Measurements from ENCODE around the gene GRM8.
"Not testable (repeated sequence)": the region's sequence is repeated elsewhere in the genome, so short reads cannot be mapped to it uniquely, and the experiment has no call there.

GRM8 gene

GRCh38 chr7:127021857-127022256 is 230.9 kb downstream of the GRM8 start:
- DNase-seq: no peak

GRCh38 chr7:127021019-127021738 is 231.6 kb downstream of the GRM8 start:
- no peak for DNase-seq

- no peak for DNase-seq
Measured at GRCh38 chr7:127018889-127019288, 233.9 kb downstream of the GRM8 start.

- DNase-seq: no peak
Measured at GRCh38 chr7:127017196-127017595, 235.5 kb downstream of the GRM8 start.

- no peak for DNase-seq
Measured at GRCh38 chr7:127000725-127001124, 252.0 kb downstream of the GRM8 start.

- no peak for DNase-seq
Measured at GRCh38 chr7:126996659-126997058, 256.1 kb downstream of the GRM8 start.

GRCh38 chr7:126993626-126994213 is 259.0 kb downstream of the GRM8 start:
- no peak for DNase-seq

GRCh38 chr7:126988022-126988421 is 264.7 kb downstream of the GRM8 start:
- DNase-seq: no peak

- DNase-seq: no peak
Measured at GRCh38 chr7:126979722-126980121, 273.0 kb downstream of the GRM8 start.

- DNase-seq: no peak
Measured at GRCh38 chr7:126978865-126979264, 273.9 kb downstream of the GRM8 start.

- no peak for DNase-seq
Measured at GRCh38 chr7:126973066-126973465, 279.7 kb downstream of the GRM8 start.

- no peak for DNase-seq
Measured at GRCh38 chr7:126972571-126972970, 280.2 kb downstream of the GRM8 start.

GRCh38 chr7:126959649-126960048 is 293.1 kb downstream of the GRM8 start:
- DNase-seq: no peak

- no peak for DNase-seq
Measured at GRCh38 chr7:126958367-126958766, 294.4 kb downstream of the GRM8 start.

- no peak for DNase-seq
Measured at GRCh38 chr7:126957443-126957842, 295.3 kb downstream of the GRM8 start.

GRCh38 chr7:126953461-126953860 is 299.3 kb downstream of the GRM8 start:
- no peak for DNase-seq

GRCh38 chr7:126948664-126949063 is 304.1 kb downstream of the GRM8 start:
- DNase-seq: no peak

GRCh38 chr7:126940723-126941307 is 311.9 kb downstream of the GRM8 start:
- DNase-seq: no peak

GRCh38 chr7:126937171-126937570 is 315.6 kb downstream of the GRM8 start:
- DNase-seq: no peak

GRCh38 chr7:126931581-126931980 is 321.2 kb downstream of the GRM8 start:
- DNase-seq: no peak

GRCh38 chr7:126930166-126930565 is 322.6 kb downstream of the GRM8 start:
- no peak for DNase-seq

- no peak for DNase-seq
Measured at GRCh38 chr7:126924477-126924876, 328.3 kb downstream of the GRM8 start.

GRCh38 chr7:126911627-126912026 is 341.1 kb downstream of the GRM8 start:
- DNase-seq: not testable (repeated sequence)

GRCh38 chr7:126908564-126908963 is 344.2 kb downstream of the GRM8 start:
- not testable (repeated sequence) for DNase-seq
